GM19372 (cell line): ENCODE measurements around the gene DDX10.

Experiments
- ATAC-seq: cut with Tn5 transposase; IDR thresholded peaks from one replicate; pipeline ENCODE4 v1.9.1; 2021; ENCODE audit warnings: mild to moderate bottlenecking, low read depth, moderate library complexity; ENCODE audit not compliant: unreplicated experiment

DDX10 gene

GRCh38 chr11:108859510-108859909 lies 194.6 kb downstream of the DDX10 start:
- ATAC-seq = no peak

- no peak for ATAC-seq
These were observed 198.7 kb downstream of the DDX10 start for GRCh38 chr11:108863528-108863927.

GRCh38 chr11:108865406-108865805 lies 200.5 kb downstream of the DDX10 start:
- ATAC-seq = no peak

- no peak for ATAC-seq
These were observed 201.9 kb downstream of the DDX10 start for GRCh38 chr11:108866781-108867180.

- no peak for ATAC-seq
These were observed 205.6 kb downstream of the DDX10 start for GRCh38 chr11:108870373-108871020.

- ATAC-seq = no peak
These were observed 206.3 kb downstream of the DDX10 start for GRCh38 chr11:108871152-108871551.

GRCh38 chr11:108871867-108872266 lies 207.0 kb downstream of the DDX10 start:
- no peak for ATAC-seq

- ATAC-seq = no peak
These were observed 208.0 kb downstream of the DDX10 start for GRCh38 chr11:108872781-108873291.

- ATAC-seq = no peak
These were observed 208.4 kb downstream of the DDX10 start for GRCh38 chr11:108873310-108873709.

- no peak for ATAC-seq
These were observed 209.1 kb downstream of the DDX10 start for GRCh38 chr11:108873941-108874340.

GRCh38 chr11:108875134-108875533 lies 210.3 kb downstream of the DDX10 start:
- ATAC-seq = no peak

- no peak for ATAC-seq
These were observed 212.3 kb downstream of the DDX10 start for GRCh38 chr11:108877178-108877577.

- ATAC-seq = no peak
These were observed 215.6 kb downstream of the DDX10 start for GRCh38 chr11:108880510-108880909.

- ATAC-seq = no peak
These were observed 216.3 kb downstream of the DDX10 start for GRCh38 chr11:108881131-108881530.

- no peak for ATAC-seq
These were observed 217.5 kb downstream of the DDX10 start for GRCh38 chr11:108882211-108882831.

GRCh38 chr11:108886005-108886659 lies 221.3 kb downstream of the DDX10 start:
- ATAC-seq = no peak

- no peak for ATAC-seq
These were observed 221.8 kb downstream of the DDX10 start for GRCh38 chr11:108886660-108887009.

GRCh38 chr11:108887436-108888238 lies 222.8 kb downstream of the DDX10 start:
- no peak for ATAC-seq

- ATAC-seq = no peak
These were observed 225.7 kb downstream of the DDX10 start for GRCh38 chr11:108890482-108891105.

- ATAC-seq = no peak
These were observed 226.3 kb downstream of the DDX10 start for GRCh38 chr11:108891143-108891542.
